NCI-H226 (cell line): ENCODE data around the gene ZNF277.
A peak's percentile ranks its signal among the peaks of the same experiment; 100 is the strongest.

Experiments used
- DNase-seq: peaks from one replicate; pipeline ENCODE4 v3.0.0-alpha.2; 2015

Gene ZNF277

GRCh38 chr7:112206238-112206990 is at the start of gene ZNF277, which contains the start of gene DOCK4:
TSS of gene ZNF277 (plus strand) at chr7:112206695. CDS start at chr7:112206717, 22 bp downstream.
TSS of gene DOCK4 (minus strand) at chr7:112206399. CDS start at chr7:112206138, 261 bp downstream.
- DNase-seq: peak; percentile 96

GRCh38 chr7:112157072-112157471 is 49.4 kb upstream of the ZNF277 start:
- DNase-seq: peak; percentile 95

- no peak for DNase-seq
Observed at GRCh38 chr7:112159351-112159750, 47.1 kb upstream of the ZNF277 start.

- DNase-seq: peak; percentile 56
Observed at GRCh38 chr7:112160130-112160770, 46.2 kb upstream of the ZNF277 start.

GRCh38 chr7:112160771-112161150 is 45.7 kb upstream of the ZNF277 start:
- no peak for DNase-seq

GRCh38 chr7:112161253-112162141 is 45.0 kb upstream of the ZNF277 start:
- no peak for DNase-seq

GRCh38 chr7:112162142-112162766 is 44.2 kb upstream of the ZNF277 start:
- DNase-seq: peak; percentile 76

- DNase-seq: no peak
Observed at GRCh38 chr7:112162784-112163506, 43.5 kb upstream of the ZNF277 start.

GRCh38 chr7:112167147-112167546 is 39.3 kb upstream of the ZNF277 start:
- DNase-seq: no peak

- DNase-seq: no peak
Observed at GRCh38 chr7:112168915-112169314, 37.6 kb upstream of the ZNF277 start.

- DNase-seq: no peak
Observed at GRCh38 chr7:112171673-112172072, 34.8 kb upstream of the ZNF277 start.

- no peak for DNase-seq
Observed at GRCh38 chr7:112172870-112173567, 33.5 kb upstream of the ZNF277 start.

- no peak for DNase-seq
Observed at GRCh38 chr7:112173568-112173905, 33.0 kb upstream of the ZNF277 start.

GRCh38 chr7:112174192-112174591 is 32.3 kb upstream of the ZNF277 start:
- DNase-seq: no peak

- no peak for DNase-seq
Observed at GRCh38 chr7:112176241-112176640, 30.3 kb upstream of the ZNF277 start.

- DNase-seq: no peak
Observed at GRCh38 chr7:112176693-112177415, 29.6 kb upstream of the ZNF277 start.

GRCh38 chr7:112180223-112180622 is 26.3 kb upstream of the ZNF277 start:
- no peak for DNase-seq

- DNase-seq: no peak
Observed at GRCh38 chr7:112182749-112183148, 23.7 kb upstream of the ZNF277 start.

- no peak for DNase-seq
Observed at GRCh38 chr7:112183266-112183665, 23.2 kb upstream of the ZNF277 start.

GRCh38 chr7:112184455-112184854 is 22.0 kb upstream of the ZNF277 start:
- DNase-seq: no peak
